ENCODE results near the gene GLIS1.

Gene GLIS1

GRCh38 chr1:53514436-53514835 lies 224.5 kb downstream of the GLIS1 start:
- Histone ChIP-seq H3K36me3 (ENCODE audit: control insufficient read depth in 1 of 2, insufficient read depth in 2 of 2, low read depth in 1 of 2, low read length in 2 of 2) (peaks cover 0 to 58% of the 10 kb centered on the region in 2 experiments), H3K23ac (ENCODE audit: low read length in 2 of 2) (no peak overlapping the region), H2AK5ac (ENCODE audit: low read length, severe bottlenecking) (no peak overlapping the region), H3K27me3 (ENCODE audit: control insufficient read depth in 1 of 2, insufficient read depth in 1 of 2, low read length in 2 of 2) (peaks cover 0 to 22% of the 10 kb centered on the region in 2 experiments), H2BK12ac (ENCODE audit: low read length in 2 of 2) (no peak overlapping the region), H3K9me3 (ENCODE audit: control insufficient read depth, low read length) (no peaks in the 10 kb centered on the region), H2BK5ac (ENCODE audit: low read depth, low read length, poor library complexity, severe bottlenecking) (no peak overlapping the region), H2AFZ (ENCODE audit: low read depth, low read length) (no peak overlapping the region), H4K91ac (ENCODE audit: low read length) (no peak overlapping the region), H3K18ac (ENCODE audit: low read depth in 1 of 2, low read length in 2 of 2) (no peak overlapping the region), H3K4me2 (ENCODE audit: low read length, poor library complexity, severe bottlenecking) (no peak overlapping the region), H2BK120ac (ENCODE audit: low read depth, low read length) (no peak overlapping the region), H3K79me1 (replicated peaks; ENCODE audit: low read length, poor library complexity, severe bottlenecking) (no peaks in the 10 kb centered on the region), H3K4me1 (ENCODE audit: control insufficient read depth, insufficient read depth, low read depth, low read length) (peaks cover 27% of the 10 kb centered on the region), H3K4me3 (ENCODE audit: insufficient read depth in 1 of 2, low read depth in 1 of 2, low read length in 2 of 2) (no peak overlapping the region), H3K9ac (ENCODE audit: low read length) (no peak overlapping the region), H3K4ac (ENCODE audit: low read depth in 1 of 2, low read length in 2 of 2) (no peak overlapping the region), H3K27ac (ENCODE audit: low read length, poor library complexity, severe bottlenecking) (no peak overlapping the region), H4K8ac (ENCODE audit: low read length) (no peak overlapping the region), H2BK15ac (ENCODE audit: low read depth, poor library complexity, severe bottlenecking) (no peak overlapping the region), H3K14ac (ENCODE audit: low read length in 2 of 2) (no peak overlapping the region)
- WGBS: 91% methylated on average over 10 of the region's 10 CpGs
- DNase-seq: no peak

- Histone ChIP-seq H3K4me1 (ENCODE audit: control insufficient read depth, insufficient read depth, low read depth, low read length) (peaks cover 33% of the 10 kb centered on the region), H3K9me3 (ENCODE audit: control insufficient read depth, low read length) (no peaks in the 10 kb centered on the region), H3K36me3 (ENCODE audit: control insufficient read depth in 1 of 2, insufficient read depth in 2 of 2, low read depth in 1 of 2, low read length in 2 of 2) (peaks cover 0 to 56% of the 10 kb centered on the region in 2 experiments), H3K4me3 (ENCODE audit: insufficient read depth in 1 of 2, low read depth in 1 of 2, low read length in 2 of 2) (no peak overlapping the region), H2BK12ac (ENCODE audit: low read length in 2 of 2) (no peak overlapping the region), H3K4ac (ENCODE audit: low read depth in 1 of 2, low read length in 2 of 2) (no peak overlapping the region), H3K14ac (ENCODE audit: low read length in 2 of 2) (no peak overlapping the region), H3K18ac (ENCODE audit: low read depth in 1 of 2, low read length in 2 of 2) (no peak overlapping the region), H2AFZ (ENCODE audit: low read depth, low read length) (no peak overlapping the region), H3K9ac (ENCODE audit: low read length) (no peak overlapping the region), H4K91ac (ENCODE audit: low read length) (no peak overlapping the region), H3K27me3 (ENCODE audit: control insufficient read depth in 1 of 2, insufficient read depth in 1 of 2, low read length in 2 of 2) (peaks cover 0 to 18% of the 10 kb centered on the region in 2 experiments), H2BK5ac (ENCODE audit: low read depth, low read length, poor library complexity, severe bottlenecking) (no peak overlapping the region), H3K27ac (ENCODE audit: low read length, poor library complexity, severe bottlenecking) (no peak overlapping the region), H2AK5ac (ENCODE audit: low read length, severe bottlenecking) (no peak overlapping the region), H3K79me1 (replicated peaks; ENCODE audit: low read length, poor library complexity, severe bottlenecking) (no peaks in the 10 kb centered on the region), H3K23ac (ENCODE audit: low read length in 2 of 2) (no peak overlapping the region), H2BK15ac (ENCODE audit: low read depth, poor library complexity, severe bottlenecking) (no peak overlapping the region), H4K8ac (ENCODE audit: low read length) (no peak overlapping the region), H2BK120ac (ENCODE audit: low read depth, low read length) (no peak overlapping the region), H3K4me2 (ENCODE audit: low read length, poor library complexity, severe bottlenecking) (no peak overlapping the region)
- WGBS: 92% methylated on average over 6 of the region's 7 CpGs
- no peak for DNase-seq
These were observed 225.1 kb downstream of the GLIS1 start for GRCh38 chr1:53513846-53514245.

GRCh38 chr1:53512807-53513755 lies 225.9 kb downstream of the GLIS1 start:
- Histone ChIP-seq H3K4me1 (ENCODE audit: control insufficient read depth, insufficient read depth, low read depth, low read length) (peaks cover 35% of the 10 kb centered on the region), H3K4ac (ENCODE audit: low read depth in 1 of 2, low read length in 2 of 2) (no peak overlapping the region), H4K8ac (ENCODE audit: low read length) (no peak overlapping the region), H4K91ac (ENCODE audit: low read length) (no peak overlapping the region), H2AFZ (ENCODE audit: low read depth, low read length) (no peak overlapping the region), H2BK15ac (ENCODE audit: low read depth, poor library complexity, severe bottlenecking) (no peak overlapping the region), H3K27me3 (ENCODE audit: control insufficient read depth in 1 of 2, insufficient read depth in 1 of 2, low read length in 2 of 2) (peaks cover 0 to 13% of the 10 kb centered on the region in 2 experiments), H3K36me3 (ENCODE audit: control insufficient read depth in 1 of 2, insufficient read depth in 2 of 2, low read depth in 1 of 2, low read length in 2 of 2) (peaks cover 0 to 51% of the 10 kb centered on the region in 2 experiments), H3K18ac (ENCODE audit: low read depth in 1 of 2, low read length in 2 of 2) (no peak overlapping the region), H2BK5ac (ENCODE audit: low read depth, low read length, poor library complexity, severe bottlenecking) (no peak overlapping the region), H2BK12ac (ENCODE audit: low read length in 2 of 2) (no peak overlapping the region), H3K79me1 (replicated peaks; ENCODE audit: low read length, poor library complexity, severe bottlenecking) (no peaks in the 10 kb centered on the region), H3K14ac (ENCODE audit: low read length in 2 of 2) (no peak overlapping the region), H3K9me3 (ENCODE audit: control insufficient read depth, low read length) (no peaks in the 10 kb centered on the region), H3K9ac (ENCODE audit: low read length) (no peak overlapping the region), H3K4me3 (ENCODE audit: insufficient read depth in 1 of 2, low read depth in 1 of 2, low read length in 2 of 2) (no peak overlapping the region), H2AK5ac (ENCODE audit: low read length, severe bottlenecking) (no peak overlapping the region), H3K23ac (ENCODE audit: low read length in 2 of 2) (no peak overlapping the region), H2BK120ac (ENCODE audit: low read depth, low read length) (no peak overlapping the region), H3K4me2 (ENCODE audit: low read length, poor library complexity, severe bottlenecking) (no peak overlapping the region), H3K27ac (ENCODE audit: low read length, poor library complexity, severe bottlenecking) (peak overlapping the region; percentile 11)
- DNase-seq: no peak
- 91% methylated on average over 21 of the region's 22 CpGs for WGBS

- H3K4me1 ChIP-seq (ENCODE audit: control insufficient read depth, insufficient read depth, low read depth, low read length): peaks cover 35% of the 10 kb centered on the region
- H3K9me3 ChIP-seq (ENCODE audit: control insufficient read depth, low read length): no peaks in the 10 kb centered on the region
- no peak overlapping the region for H4K8ac ChIP-seq (ENCODE audit: low read length)
- H2BK12ac ChIP-seq (ENCODE audit: low read length in 2 of 2): no peak overlapping the region
- H3K27ac ChIP-seq (ENCODE audit: low read length, poor library complexity, severe bottlenecking): peak overlapping the region; percentile 11
- no peak for DNase-seq
- H3K4me3 ChIP-seq (ENCODE audit: insufficient read depth in 1 of 2, low read depth in 1 of 2, low read length in 2 of 2): no peak overlapping the region
- no peak overlapping the region for H3K14ac ChIP-seq (ENCODE audit: low read length in 2 of 2)
- H3K4me2 ChIP-seq (ENCODE audit: low read length, poor library complexity, severe bottlenecking): no peak overlapping the region
- H4K91ac ChIP-seq (ENCODE audit: low read length): no peak overlapping the region
- WGBS: 56% methylated on average over 19 of the region's 19 CpGs
- no peak overlapping the region for H3K4ac ChIP-seq (ENCODE audit: low read depth in 1 of 2, low read length in 2 of 2)
- no peak overlapping the region for H2BK15ac ChIP-seq (ENCODE audit: low read depth, poor library complexity, severe bottlenecking)
- H2AK5ac ChIP-seq (ENCODE audit: low read length, severe bottlenecking): no peak overlapping the region
- no peak overlapping the region for H2AFZ ChIP-seq (ENCODE audit: low read depth, low read length)
- no peaks in the 10 kb centered on the region for H3K79me1 ChIP-seq (replicated peaks; ENCODE audit: low read length, poor library complexity, severe bottlenecking)
- H3K27me3 ChIP-seq (ENCODE audit: control insufficient read depth in 1 of 2, insufficient read depth in 1 of 2, low read length in 2 of 2): peaks cover 0 to 13% of the 10 kb centered on the region in 2 experiments
- H3K23ac ChIP-seq (ENCODE audit: low read length in 2 of 2): no peak overlapping the region
- no peak overlapping the region for H2BK5ac ChIP-seq (ENCODE audit: low read depth, low read length, poor library complexity, severe bottlenecking)
- H3K36me3 ChIP-seq (ENCODE audit: control insufficient read depth in 1 of 2, insufficient read depth in 2 of 2, low read depth in 1 of 2, low read length in 2 of 2): peaks cover 0 to 51% of the 10 kb centered on the region in 2 experiments
- H2BK120ac ChIP-seq (ENCODE audit: low read depth, low read length): no peak overlapping the region
- no peak overlapping the region for H3K9ac ChIP-seq (ENCODE audit: low read length)
- no peak overlapping the region for H3K18ac ChIP-seq (ENCODE audit: low read depth in 1 of 2, low read length in 2 of 2)
These were observed 226.8 kb downstream of the GLIS1 start for GRCh38 chr1:53511933-53512806.
